Mucosa of descending colon (tissue), 3 donors: ENCODE measurements around the gene CCL2. TPM values are rescaled to one million over a fixed set of nuclear protein-coding genes. Genes with fewer than 3 reads are reported as not detected.
"Not testable (repeated sequence)": the region's sequence is repeated elsewhere in the genome, so short reads cannot be mapped to it uniquely, and the experiment has no call there.

Source experiments
- ATAC-seq: fragments of 200-7000 bp; cut with Tn5 transposase; one replicate; pipeline ENCODE4 v1.9.1; 2020; ENCODE audit warnings: mild to moderate bottlenecking, moderate library complexity
- DNase-seq, 3 donors: peaks; one replicate each; pipeline ENCODE4 v3.0.0-alpha.2; 2020
- H3K36me3 ChIP-seq: fragments of 200-600 bp; one replicate; pipeline ENCODE4 v1.8.0; 2021; ENCODE audit warnings: low read depth, mild to moderate bottlenecking
- H3K4me1 ChIP-seq: fragments of 200-600 bp; one replicate; pipeline ENCODE4 v1.8.0; 2021; ENCODE audit warnings: low read depth, mild to moderate bottlenecking
- H3K4me3 ChIP-seq: fragments of 200-600 bp; one replicate; pipeline ENCODE4 v1.8.0; 2021; ENCODE audit warnings: mild to moderate bottlenecking
- H3K9me3 ChIP-seq: fragments of 200-600 bp; one replicate; pipeline ENCODE4 v1.8.0; 2021; ENCODE audit warnings: mild to moderate bottlenecking
- intact Hi-C, 2 donors: fragments of 100-400 bp; cut with DNase I in 1 of 2; cut with micrococcal nuclease in 1 of 2; formaldehyde crosslinking; loops; one replicate each; pipeline versions ENCODE4 v1.11.0 to v1.11.1; 2022; cut with DNase I, micrococcal nuclease
- total RNA-seq, 3 donors: library from RNA; stranded (reverse); fragmentation: NEBNext Ultra II Directional in 2 of 3; extraction: Animal tissue kit (Norgen Biotek cat#: 25700) in 2 of 3; gene quantifications; one replicate each; pipeline versions ENCODE4 v1.2.1 to v1.2.4, GENCODE V29; 2021 to 2023
- TF ChIP-seq, protein P1 (sequence below): fragments of 200-600 bp; IDR thresholded peaks from one replicate; pipeline ENCODE4 v1.8.0; 2022; ENCODE audit warnings: antibody characterized with exemption, mild to moderate bottlenecking
- donor health status: DM: no; HTN: no; CAD: no; lungs with moderate emphysema.
- donor health status: DM: no; HTN: no; CAD: no.
- donor health status: DM: no; HTN: yes; CAD: no.

CCL2 gene
- total RNA-seq, 3 donors from 2014 or later = 7.1 to 65.6 (median 39.7) TPM

DNA sequence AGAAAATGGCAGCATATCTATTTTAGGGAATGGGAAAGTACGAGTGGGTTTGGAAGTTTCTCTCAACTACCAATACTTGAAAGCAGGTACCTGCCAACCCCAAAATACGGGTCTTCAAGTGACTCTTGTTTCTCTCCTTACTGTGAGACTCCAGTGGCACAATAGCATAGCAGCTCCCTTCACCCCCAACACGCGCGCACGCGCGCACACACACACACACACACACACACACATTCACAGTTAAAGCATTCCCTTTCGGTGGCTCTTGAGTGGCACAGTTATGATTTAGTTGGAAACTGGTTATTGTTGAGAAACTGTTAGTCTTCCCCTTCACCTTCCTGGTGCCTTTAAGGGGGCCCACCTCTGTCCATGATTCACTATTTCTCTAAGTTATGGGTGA is 30.0 kb upstream of the CCL2 start:
- ATAC-seq (no peak), DNase-seq (no peak)
- Histone ChIP-seq H3K4me3 (no peak overlapping the region), H3K36me3 (no peaks in the 10 kb centered on the region), H3K9me3 (peaks cover 5% of the 10 kb centered on the region), H3K4me1 (no peaks in the 10 kb centered on the region)
- intact Hi-C loops = no loop called here
- TF ChIP-seq, protein P1, sequence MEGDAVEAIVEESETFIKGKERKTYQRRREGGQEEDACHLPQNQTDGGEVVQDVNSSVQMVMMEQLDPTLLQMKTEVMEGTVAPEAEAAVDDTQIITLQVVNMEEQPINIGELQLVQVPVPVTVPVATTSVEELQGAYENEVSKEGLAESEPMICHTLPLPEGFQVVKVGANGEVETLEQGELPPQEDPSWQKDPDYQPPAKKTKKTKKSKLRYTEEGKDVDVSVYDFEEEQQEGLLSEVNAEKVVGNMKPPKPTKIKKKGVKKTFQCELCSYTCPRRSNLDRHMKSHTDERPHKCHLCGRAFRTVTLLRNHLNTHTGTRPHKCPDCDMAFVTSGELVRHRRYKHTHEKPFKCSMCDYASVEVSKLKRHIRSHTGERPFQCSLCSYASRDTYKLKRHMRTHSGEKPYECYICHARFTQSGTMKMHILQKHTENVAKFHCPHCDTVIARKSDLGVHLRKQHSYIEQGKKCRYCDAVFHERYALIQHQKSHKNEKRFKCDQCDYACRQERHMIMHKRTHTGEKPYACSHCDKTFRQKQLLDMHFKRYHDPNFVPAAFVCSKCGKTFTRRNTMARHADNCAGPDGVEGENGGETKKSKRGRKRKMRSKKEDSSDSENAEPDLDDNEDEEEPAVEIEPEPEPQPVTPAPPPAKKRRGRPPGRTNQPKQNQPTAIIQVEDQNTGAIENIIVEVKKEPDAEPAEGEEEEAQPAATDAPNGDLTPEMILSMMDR = no peak

DNA sequence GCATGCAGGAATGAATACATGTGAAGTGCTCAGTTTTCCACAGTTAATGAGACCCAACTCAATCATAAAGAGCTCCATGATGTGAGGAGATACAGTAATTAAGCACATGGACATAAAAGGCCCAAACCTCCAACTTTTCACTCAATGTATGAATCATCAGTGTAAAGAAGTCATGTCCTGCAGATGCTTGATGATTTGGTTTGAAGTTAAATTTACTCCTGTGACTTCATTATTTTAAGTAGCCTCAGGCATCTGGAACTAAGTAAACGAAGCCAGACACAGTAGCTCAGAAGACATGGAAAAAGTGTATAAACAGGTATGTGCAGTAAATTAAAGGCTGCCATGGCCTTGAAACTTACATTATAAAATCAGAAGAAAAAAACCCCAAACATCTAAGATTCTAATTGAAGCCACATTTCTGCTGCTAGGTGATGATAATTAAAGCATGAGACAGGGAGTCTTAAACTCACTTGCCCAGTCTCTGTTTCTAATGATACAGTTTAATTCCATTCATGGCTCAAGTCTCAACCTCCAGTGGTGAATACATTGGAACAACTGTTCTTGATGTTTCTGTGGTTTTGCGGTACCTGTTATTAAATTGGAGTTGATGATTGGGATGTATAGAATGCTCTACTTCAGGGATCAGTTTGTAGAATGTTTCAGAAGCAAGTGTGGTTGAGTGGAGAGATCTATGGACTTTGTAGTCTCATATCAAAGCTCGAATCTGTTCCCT is 28.9 kb upstream of the CCL2 start:
- TF ChIP-seq, protein P1 = no peak
- intact Hi-C loops = no loop called here
- H3K36me3 ChIP-seq = no peaks in the 10 kb centered on the region
- ATAC-seq = no peak
- H3K4me1 ChIP-seq = no peaks in the 10 kb centered on the region
- no peak for DNase-seq
- H3K9me3 ChIP-seq = peaks cover 6% of the 10 kb centered on the region
- H3K4me3 ChIP-seq = no peak overlapping the region

DNA sequence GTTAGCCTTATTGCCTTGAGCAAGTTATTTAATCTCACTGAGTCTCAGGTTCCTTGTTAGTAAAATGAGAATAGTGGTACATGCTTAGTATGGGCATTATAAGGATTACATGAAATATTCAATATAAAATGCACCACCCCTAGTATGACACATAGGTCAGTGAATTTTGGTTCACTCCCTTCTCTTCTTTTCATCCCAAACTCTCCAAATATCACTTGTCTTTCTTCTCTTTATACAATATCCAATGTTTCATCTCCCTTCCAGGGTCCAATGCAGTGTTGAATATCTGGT is 28.4 kb upstream of the CCL2 start:
- DNase-seq (no peak), ATAC-seq (no peak)
- TF ChIP-seq, protein P1 = no peak
- H3K36me3 ChIP-seq = no peaks in the 10 kb centered on the region
- no peak overlapping the region for H3K4me3 ChIP-seq
- H3K4me1 ChIP-seq = no peaks in the 10 kb centered on the region
- peaks cover 6% of the 10 kb centered on the region for H3K9me3 ChIP-seq
- intact Hi-C loops = no loop called here

DNA sequence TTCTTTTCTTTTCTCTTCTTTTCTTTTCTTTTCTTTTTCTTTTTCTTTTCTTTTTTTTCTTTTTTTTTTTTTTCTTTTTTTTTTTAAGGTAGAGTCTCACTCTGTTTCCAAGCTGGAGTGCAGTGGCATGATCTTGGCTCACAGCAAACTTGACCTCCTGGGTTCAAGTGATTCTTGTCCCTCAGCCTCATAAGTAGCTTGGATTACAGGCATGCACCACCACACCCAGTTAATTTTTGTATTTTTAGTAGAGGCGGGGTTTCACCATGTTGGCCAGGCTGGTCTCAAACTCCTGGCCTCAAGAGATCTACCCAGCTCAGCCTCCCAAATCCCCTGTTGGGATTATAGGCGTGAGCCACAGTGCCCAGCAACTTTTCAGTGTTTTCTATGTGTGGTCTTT is 27.8 kb upstream of the CCL2 start:
- ATAC-seq, intact Hi-C loops: not testable (repeated sequence)

DNA sequence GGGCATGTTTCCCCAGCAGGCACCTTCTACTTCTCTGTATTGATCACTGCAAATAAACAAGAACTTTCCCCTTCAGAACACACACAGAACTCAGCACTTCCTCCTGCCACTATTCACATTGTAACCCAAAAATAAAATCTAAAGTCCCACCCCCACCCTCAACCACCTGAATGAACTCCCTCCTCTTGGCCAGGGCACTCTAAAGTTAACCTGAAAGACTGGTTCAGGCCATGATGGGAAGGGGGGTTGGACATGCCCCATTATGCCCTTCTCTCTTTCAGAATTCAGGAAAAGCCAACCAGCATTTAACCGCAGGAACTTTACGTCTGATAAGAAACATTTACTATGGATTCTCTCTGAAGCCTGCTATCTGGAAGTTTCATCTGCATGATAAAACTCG is 27.4 kb upstream of the CCL2 start:
- DNase-seq = no peak
- H3K9me3 ChIP-seq = peaks cover 6% of the 10 kb centered on the region
- no peak for ATAC-seq
- no peak overlapping the region for H3K4me3 ChIP-seq
- H3K4me1 ChIP-seq = no peaks in the 10 kb centered on the region
- H3K36me3 ChIP-seq = no peaks in the 10 kb centered on the region
- intact Hi-C loops = no loop called here
- TF ChIP-seq, protein P1 = no peak

More for the DNA sequence above, 27.8 kb upstream of the CCL2 start:
- not testable (repeated sequence) for H3K9me3 ChIP-seq, DNase-seq, H3K36me3 ChIP-seq, H3K4me3 ChIP-seq, H3K4me1 ChIP-seq

DNA sequence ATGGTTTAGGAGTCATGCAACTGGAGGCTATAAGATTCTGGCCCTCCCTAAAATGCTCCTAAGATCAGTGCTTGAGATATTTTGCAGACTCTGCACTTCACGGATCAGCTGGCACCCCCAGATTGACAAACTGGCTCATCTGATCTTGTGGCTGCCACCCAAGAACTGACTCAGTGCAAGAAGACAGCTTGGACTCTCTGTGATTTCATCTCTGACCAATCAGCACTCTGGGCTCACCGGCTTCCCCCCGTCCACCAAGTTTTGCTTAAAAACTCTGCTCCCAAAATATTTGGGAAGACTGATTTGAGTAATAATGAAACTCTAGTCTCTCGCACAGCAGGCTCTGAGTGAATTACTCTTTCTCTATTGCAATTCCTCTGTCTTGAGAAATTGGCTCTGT is 26.3 kb upstream of the CCL2 start:
- TF ChIP-seq, protein P1 = no peak
- Histone ChIP-seq H3K9me3 (peaks cover 6% of the 10 kb centered on the region), H3K4me1 (no peaks in the 10 kb centered on the region), H3K36me3 (no peaks in the 10 kb centered on the region), H3K4me3 (no peak overlapping the region)
- intact Hi-C loops = no loop called here
- ATAC-seq (no peak), DNase-seq (no peak)
